NCI-H1048 (cell line): ENCODE data around the gene ALS2CL.
"Not testable (repeated sequence)": the region's sequence is repeated elsewhere in the genome, so short reads cannot be mapped to it uniquely, and the experiment has no call there.

Source experiments
- DNase-seq: peaks from one replicate; lab custom pipeline; 2025; lab: John Stamatoyannopoulos, UW

ALS2CL gene

GRCh38 chr3:46693038-46693891 is at the start of gene ALS2CL:
ALS2CL (minus strand) TSS chr3:46693679; CDS start chr3:46689440, 4,239 bp downstream.
- no peak for DNase-seq

- DNase-seq: no peak
Measured at GRCh38 chr3:46742992-46743585, 49.6 kb upstream of the ALS2CL start.

- not testable (repeated sequence) for DNase-seq
Measured at GRCh38 chr3:46739565-46739964, 46.1 kb upstream of the ALS2CL start.

GRCh38 chr3:46737329-46737731 is 43.9 kb upstream of the ALS2CL start:
- DNase-seq: no peak

- DNase-seq: no peak
Measured at GRCh38 chr3:46736006-46736872, 42.8 kb upstream of the ALS2CL start.

- no peak for DNase-seq
Measured at GRCh38 chr3:46734773-46735172, 41.3 kb upstream of the ALS2CL start.

- no peak for DNase-seq
Measured at GRCh38 chr3:46733026-46733800, 39.7 kb upstream of the ALS2CL start.

GRCh38 chr3:46731795-46732194 is 38.3 kb upstream of the ALS2CL start:
- no peak for DNase-seq

- no peak for DNase-seq
Measured at GRCh38 chr3:46730819-46731218, 37.3 kb upstream of the ALS2CL start.

- no peak for DNase-seq
Measured at GRCh38 chr3:46729038-46729437, 35.6 kb upstream of the ALS2CL start.

GRCh38 chr3:46725621-46726314 is 32.3 kb upstream of the ALS2CL start:
- DNase-seq: no peak

GRCh38 chr3:46724424-46724823 is 30.9 kb upstream of the ALS2CL start:
- DNase-seq: no peak

- no peak for DNase-seq
Measured at GRCh38 chr3:46722443-46722842, 29.0 kb upstream of the ALS2CL start.

GRCh38 chr3:46721009-46721408 is 27.5 kb upstream of the ALS2CL start:
- DNase-seq: no peak

GRCh38 chr3:46719735-46720271 is 26.3 kb upstream of the ALS2CL start:
- DNase-seq: no peak

- no peak for DNase-seq
Measured at GRCh38 chr3:46719044-46719565, 25.6 kb upstream of the ALS2CL start.

- no peak for DNase-seq
Measured at GRCh38 chr3:46717447-46718231, 24.2 kb upstream of the ALS2CL start, which contains the start of gene PRSS50. PRSS50 (minus strand) TSS chr3:46717869; CDS start chr3:46717824, 45 bp downstream.

- no peak for DNase-seq
Measured at GRCh38 chr3:46716461-46717441, 23.3 kb upstream of the ALS2CL start.
